NCI-H2107 treated with DMSO at 0.1 percent for 48 hours (cell line): ENCODE measurements around the gene TP53RK.

ENCODE experiments used
- DNase-seq: peaks from one replicate; lab custom pipeline; 2025; ENCODE audit not compliant: unreplicated experiment; lab: John Stamatoyannopoulos, UW

The TP53RK gene

DNA sequence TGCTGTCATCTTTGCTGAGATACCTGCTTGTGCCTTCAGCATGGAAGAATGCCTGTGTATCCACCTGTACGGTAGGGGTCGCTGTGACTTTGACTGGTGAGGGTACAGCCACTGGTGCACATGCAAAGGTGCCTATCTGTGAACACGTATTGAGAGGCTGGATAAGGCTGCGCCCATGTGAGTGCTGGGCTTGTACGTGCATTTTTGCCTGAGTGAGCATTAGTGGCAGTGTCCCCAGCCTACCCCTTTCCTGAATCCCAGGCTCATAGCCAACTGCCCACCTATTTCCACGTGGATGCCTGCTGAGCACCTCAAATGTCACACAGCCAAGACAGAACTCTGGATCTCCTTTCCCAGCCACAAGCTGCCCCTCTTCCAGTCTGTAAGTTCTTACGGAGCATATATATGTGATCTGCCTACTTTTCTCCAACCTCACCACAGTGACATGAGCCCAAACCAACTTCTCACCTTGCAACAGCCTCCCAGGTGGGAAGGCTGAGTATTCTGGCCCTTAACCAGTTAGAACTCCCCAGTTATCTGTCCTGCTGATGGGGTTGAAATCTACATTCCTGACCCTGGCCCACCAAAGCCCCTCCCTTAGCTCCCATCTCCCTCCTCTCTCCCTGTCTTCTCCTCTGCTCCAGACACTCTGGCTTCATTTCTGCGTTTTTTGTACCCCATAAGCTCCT lies 19.1 kb upstream of the TP53RK start:
- DNase-seq, result no peak

DNA sequence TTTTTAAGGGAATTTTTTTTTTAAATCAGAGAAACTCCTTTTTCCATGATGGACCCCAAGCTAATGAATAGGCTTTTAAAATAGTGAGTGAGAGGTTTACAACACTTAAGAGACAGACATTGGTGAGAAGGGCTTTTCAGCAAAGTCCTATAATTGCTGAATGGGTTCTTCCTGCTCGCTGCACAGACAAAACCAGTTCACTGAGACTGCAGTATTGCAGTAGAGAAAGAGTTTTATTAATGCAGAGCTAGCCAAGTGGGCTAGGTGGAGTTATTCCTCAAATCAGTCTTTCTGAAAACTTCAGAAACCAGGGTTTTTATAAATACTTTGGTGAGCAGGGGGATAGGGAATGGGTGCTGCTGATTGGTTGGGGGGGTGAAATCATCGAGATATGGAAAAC lies 17.0 kb upstream of the TP53RK start:
- no peak for DNase-seq

DNA sequence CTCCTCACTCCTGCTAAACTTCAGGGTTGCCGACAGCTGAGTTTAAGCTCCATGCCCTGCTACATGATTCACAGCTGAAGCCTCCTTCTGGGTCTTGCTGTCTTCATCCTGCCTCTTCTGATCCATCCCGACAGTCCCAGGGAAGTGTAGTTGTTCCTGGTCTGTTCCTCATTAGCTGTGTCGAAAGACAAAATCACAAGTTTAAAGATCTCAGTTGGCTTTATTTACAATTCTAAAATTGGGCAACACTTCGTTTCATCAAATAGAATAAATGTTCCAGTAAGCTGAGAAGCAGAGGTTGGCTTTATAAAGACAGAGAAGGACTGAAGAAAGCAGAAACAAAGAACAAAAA lies 16.1 kb upstream of the TP53RK start:
- no peak for DNase-seq

DNA sequence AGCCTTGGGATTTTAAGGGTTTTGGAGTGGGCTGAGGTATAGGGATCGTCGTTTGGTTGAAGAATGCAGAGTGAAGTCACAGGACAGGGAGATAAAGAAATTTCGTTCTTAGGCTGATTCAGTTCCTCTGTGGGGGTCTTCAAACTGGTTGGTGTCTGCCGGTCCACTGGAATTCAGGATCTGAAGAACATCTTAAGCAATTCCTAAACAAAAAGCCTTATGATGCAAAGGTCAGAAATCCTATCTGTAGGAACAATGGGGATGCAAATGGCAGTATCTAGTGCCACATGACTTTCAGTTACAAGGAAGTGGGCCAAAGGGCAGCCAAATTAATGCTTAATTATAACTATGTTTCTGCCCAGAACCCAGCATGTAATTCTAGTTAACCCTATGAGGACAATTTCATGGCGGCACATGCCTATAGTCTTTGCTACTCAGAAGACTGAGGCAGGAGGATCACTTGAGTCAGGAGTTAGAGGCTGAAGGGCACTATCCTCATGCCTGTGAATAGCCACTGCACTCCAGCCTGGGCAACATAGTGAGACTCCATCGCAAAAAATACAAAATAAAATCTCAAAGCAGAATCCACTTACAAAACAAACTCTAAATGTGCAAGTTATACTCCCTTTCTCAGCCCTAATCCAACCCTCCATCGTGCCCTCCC lies 15.6 kb upstream of the TP53RK start:
- no peak for DNase-seq

DNA sequence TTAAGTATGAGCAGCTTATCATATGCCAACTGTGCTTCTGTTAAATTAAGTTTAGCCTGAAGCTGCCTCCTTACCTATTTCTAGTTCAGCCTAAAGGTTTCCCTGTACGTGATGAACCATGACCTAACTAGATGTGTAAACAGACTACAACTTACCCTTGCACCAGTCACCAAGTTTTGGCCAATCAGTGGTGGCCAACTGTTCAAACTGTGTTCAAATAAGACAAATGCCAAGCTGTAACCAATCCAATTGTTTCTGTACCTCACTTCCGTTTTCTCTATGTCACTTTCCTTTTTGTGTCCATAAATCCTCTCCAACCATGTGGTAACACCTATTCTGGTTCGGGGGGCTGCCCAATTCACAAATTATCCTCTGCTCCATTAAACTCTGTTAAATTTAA lies 14.2 kb upstream of the TP53RK start:
- DNase-seq, result no peak

DNA sequence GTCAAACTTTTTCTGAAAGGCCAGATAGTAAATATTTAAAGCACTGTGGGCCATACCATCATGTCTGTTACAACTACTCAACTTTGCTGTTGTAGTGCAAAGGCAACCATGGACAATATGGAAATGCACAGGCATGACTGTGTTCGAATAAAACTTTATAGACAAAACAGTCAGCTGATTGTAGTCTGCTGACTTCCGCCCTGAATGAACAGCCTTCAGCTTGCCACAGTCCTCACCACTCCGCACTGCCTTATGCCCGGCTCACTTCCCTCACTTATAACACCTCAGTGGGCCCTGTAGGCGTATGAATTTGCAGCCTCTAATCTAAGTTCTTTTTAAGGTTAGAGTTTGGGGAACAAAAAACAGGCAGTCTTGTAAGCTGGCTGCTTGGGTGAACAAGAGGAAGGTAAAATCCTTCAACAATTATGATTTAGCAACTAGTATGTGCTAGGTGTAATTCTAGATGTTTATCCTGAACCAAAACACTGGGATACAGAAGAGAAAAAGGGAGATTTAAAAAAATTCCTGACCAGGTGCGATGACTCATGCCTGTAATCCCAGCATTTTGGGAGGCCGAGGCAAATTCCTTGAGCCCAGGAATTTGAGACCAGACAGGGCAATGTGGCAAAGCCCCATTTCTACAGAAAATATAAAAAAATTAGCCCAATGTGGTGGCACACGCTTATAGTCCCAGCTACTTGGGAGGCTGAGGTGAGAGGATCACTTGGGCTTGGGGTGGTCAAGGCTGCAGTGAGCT lies 13.4 kb upstream of the TP53RK start:
- no peak for DNase-seq

DNA sequence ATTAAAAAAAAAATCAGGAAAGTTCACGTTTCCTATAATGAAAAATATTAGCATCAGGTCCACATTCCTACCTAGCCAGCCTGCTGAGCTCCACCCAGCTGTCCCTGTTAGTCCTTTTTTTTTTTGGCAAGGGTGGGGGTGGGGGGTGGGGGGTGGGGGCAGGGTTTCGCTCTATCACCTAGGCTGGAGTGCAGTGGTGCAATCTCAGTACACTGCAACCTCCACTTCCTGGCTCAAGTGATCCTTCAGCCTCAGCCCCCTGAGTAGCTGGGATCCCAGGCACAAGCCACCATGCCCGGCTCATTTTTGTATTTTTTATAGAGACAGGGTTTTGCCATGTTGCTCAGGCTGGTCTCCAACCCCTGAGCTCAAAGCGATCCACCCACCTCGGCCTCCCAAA lies 12.7 kb upstream of the TP53RK start:
- no peak for DNase-seq

DNA sequence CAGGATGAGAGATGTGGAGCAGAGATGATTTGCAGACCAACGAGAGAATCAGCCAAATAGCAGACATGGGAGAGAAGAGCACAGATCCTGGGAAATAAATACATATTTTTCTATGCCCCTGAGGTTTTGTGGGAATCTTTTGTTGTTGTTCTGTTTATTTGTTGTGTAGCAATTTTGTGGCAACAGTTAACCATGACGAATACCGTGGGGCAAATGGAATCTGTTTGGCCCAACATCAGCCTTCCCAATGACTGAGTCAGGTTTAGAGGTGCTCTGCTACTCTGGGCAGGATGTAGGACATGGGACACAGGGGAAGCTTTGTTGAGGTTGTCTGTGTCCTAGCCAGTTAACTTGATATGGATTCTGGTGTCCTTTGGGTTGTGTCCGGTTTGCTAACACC lies 12.3 kb upstream of the TP53RK start:
- no peak for DNase-seq

DNA sequence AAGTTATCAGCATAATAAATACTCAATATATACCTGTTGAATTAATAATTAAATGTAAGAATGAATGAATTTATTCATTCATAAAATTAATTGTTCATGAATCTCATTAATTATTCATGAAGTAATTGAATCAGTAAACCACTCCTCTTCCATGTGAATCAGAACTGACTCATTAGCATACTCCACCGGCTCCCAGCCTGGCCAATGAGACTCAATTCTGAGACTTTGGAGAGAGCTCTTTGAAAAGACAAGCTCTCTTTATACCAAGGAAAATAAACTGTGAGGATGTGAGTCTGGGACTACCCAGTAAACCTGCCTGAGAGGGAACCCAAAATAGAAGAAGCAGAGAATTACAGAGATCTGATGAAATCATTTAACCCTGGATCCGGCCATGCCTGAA lies 11.8 kb upstream of the TP53RK start:
- DNase-seq, result no peak

DNA sequence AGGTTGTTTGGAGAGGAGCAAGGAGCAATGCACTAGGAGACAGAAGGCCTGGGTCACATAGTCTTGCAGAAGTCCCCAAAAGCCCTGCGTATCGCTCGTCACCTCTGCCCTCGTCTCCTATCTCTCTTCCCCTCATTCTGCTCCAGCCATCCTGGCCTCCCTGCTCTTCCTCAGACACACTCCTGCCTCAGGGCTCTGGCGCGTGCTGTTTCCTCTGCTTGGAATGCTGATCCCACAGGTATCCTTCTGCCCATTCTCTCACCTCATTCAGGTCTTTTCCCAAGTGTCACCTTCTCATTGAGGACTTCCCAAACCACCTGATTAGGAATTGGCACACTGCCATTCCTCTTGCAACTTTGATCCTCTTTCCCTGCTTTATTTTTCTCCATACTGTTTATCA lies 11.2 kb upstream of the TP53RK start:
- DNase-seq, result no peak

DNA sequence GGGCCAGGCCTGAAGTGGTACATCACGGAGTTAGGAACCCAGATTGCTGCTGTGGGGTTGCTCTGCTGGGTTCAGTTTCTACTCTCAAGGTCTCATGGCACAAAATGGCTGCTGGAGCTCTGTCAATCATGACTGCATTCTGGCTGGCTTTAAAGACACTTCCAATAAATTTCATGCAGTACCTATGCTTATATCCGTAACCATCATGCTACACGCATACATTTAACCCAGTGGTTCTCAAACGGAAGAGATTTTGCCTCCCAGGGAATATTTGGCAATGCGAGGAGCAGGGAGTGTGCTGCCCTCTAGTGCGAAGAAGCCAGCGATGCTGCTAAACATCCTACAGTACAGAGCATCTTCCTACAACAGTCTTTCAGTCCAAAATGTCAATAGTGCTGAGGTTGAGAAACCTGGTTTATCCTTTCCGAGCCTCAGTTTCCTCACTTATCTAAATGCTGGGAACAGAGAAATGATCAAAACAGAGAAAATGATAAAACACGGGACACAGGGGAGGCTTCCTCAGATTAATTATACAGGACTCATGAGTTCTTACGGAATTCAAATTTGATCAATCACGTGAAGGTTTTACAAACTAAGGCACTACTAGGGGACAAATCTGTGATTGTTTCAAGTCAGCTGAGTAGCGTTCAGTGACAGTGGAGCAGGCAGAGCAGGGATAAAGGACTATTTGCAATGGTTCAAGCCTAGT lies 10.6 kb upstream of the TP53RK start:
- no peak for DNase-seq

DNA sequence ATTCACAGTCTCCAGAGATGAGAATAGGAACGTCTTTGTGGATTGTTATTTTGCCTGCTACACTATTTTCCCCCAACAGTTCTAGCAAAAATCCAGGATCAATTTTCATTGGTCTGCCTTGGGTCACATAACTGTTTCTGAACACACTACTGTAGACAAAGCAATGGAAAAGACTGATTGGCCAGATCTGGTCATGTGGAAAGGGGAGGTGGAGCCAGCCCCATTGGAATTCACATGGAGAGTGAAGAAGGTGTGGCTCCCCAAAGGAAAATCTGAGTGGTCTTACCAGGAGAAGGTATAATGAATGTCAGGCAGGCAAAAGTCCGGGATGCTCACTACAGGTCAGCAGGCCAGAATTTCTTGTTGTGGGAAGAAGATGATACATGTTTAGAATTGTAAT lies 9.5 kb upstream of the TP53RK start:
- no peak for DNase-seq

DNA sequence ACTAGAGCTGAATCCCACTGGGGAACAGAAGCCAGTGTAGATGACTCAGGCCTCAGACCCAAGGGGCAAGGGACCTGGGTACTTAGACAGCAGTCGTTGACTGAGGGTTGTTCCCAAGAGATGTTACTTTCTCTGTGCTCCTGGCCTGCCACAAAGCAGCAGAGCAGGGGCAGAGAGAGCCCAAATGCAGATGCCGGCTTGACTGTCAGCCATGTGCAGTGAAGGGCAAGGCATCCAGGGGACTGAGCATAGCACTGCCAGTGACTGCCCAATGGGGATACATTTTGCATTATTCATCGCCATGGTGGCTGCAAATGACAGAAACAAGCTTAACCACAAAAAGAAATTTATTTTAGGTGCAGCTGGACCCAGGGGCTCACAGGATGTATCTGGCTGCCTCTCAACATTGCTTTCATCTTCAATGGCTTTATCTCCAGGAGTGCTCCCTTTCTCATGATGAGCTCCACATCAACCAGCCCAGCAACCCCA lies 7.6 kb upstream of the TP53RK start:
- no peak for DNase-seq

DNA sequence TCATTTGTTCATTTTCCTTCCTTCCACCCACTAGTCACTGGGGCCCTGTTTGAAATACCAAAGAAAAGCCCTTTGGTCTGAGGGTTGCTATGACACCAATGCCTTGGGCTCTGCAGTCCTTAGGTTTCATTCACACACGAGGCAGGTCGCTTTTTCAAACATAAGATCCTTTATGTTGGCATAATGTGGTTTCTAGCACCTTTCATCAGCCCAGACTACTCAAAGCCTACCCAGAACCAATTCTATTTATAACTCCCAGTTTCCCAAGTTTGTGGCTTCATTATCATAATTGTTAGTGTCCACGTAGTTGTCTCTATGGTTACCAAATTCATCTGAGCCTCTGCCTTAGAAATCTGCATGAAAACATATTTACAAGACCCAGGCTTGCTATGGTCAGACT lies 6.6 kb upstream of the TP53RK start:
- peak; percentile 95 for DNase-seq

DNA sequence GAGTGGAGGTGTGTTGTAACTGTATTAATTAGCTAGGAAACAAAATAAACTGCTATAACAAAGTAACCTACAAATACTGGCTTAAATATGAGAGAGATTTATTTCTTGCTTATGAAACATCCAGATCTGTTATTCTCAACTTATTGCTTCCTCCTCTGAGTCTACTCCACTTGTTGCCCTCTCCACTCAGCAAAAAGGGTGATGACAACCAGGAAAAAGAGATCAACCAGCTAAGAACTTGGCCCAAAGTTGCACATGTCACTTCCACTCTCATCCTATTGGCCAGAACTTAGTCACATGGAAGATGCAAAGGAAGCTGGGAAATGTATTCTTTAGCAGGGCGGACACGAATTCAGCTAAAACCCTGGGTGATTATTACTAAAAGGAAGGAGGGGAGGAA lies 5.2 kb upstream of the TP53RK start:
- DNase-seq, result peak; percentile 21

DNA sequence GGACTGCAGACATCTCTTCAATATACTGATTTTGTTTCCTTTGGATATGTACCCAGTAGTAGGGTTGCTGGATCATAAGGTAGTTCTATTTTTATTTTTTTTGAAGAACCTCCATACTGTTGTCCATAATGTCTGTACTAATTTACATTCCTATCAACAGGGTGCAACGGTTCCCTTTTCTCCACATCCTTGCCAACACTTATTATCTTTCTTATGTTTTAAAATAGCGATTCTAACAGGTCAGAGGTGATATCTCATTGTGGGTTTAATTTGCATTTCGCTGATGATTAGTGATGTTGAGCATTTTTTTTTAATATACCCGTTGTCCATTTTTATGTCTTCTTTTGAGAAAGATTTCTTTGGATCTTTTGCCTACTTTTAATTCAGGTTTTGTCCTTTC lies 2.0 kb upstream of the TP53RK start:
- no peak for DNase-seq

DNA sequence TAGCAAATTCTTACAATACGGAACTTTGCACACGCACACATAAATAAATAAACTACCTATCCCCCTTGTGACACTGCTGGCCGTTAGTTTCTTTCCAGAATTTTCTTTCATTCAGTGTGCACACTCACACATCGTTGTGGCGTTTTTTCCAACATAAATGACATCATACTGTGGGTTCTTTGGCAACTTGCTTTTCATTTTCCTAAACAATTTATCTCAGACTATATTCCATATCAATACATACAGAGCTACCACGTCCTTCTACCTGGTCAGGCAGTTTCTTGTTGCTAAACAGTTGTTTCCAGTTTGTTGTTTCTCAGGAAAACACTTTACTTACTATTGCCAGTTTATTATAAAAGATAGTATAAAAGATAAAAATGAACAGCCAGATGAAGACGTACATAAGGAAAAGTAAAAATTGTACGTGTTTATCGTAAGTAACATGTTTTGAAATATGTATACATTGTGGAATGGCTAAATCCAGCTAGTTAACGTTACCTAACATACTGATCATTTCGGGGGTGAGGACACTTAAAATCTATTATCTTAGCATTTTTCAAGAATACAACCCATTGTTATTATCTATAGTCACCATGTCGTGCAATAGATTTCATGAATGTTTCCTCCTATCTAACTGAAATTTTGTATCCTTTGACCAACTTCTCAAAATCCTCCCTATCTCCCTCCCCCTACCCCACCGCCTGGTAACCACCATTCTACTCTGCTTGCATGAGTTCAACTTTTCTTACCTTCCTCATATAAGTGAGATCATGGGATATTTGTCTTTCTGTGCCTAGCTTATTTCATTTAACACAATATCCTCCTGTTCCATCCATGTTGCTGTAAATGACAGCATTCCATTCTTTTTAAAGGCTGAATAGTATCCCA lies 1.2 kb upstream of the TP53RK start:
- no peak for DNase-seq

DNA sequence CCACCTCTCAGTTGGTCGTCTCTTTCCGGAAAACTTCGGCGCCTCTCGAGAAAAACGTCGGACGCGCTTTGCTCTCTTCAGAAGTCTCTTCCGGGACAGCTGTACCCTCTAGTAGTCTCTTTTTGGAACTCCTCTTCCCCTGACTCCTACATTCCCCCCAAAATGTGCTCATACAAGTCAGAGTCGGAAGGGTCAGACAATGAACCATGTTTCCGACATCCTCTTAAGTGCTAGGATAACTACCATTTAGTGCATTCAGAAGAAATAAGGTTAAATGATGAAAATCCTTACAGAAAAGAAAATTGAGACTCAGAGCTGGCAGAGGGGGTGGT lies 476 bp upstream of the TP53RK start:
- no peak for DNase-seq

DNA sequence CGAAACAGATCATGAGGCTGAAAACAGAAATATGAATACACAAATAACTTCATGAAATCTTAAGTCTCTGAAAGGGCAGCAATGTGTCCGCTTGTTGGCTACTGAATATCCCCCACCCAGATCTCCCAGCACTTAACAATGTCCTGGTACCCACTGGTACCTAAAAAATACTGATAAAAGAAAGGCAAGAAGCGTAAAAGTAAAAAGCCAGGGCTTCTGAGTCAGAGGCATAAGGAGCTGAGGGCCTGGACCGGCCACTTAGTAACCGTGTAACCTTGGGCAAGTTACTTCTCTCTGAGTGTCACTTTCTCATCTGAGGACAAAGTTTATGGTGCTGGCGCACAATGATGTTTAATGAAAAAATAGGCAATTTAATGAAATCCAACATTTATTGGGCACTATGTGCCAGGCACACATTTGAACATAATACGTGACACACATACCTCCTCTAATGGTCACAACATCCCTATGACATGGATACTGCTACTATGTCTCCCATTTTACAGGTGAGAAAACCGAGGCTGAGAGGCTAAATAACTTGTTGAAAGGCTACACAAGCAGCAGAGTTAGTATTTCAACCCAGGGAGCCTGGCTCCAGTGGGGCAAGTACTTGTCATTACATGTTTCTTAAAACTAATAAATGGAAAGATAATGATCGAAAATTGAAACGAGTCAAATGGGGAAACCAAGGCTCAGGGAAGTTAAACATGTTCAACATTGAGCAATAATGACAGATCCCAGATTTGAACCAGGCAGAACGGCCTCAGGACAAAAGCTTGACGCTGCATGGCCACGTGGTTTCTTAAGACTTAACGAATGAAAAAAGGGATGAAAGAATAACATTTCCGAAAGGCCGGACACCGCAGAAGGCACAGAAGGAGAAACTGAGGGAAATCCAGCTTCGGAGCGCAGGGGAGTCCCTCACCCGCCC lies 828 bp downstream of the TP53RK start:
- no peak for DNase-seq
